Kidney glomerular epithelial cell (primary cell): ENCODE results near the gene SRGAP3.
A peak's percentile ranks its signal among the peaks of the same experiment; 100 is the strongest.

Experiments
- DNase-seq: peaks from one replicate; lab custom pipeline; 2025; lab: John Stamatoyannopoulos, UW

Gene SRGAP3

GRCh38 chr3:9172851-9173321 lies 76.6 kb downstream of the SRGAP3 start:
- no peak for DNase-seq

GRCh38 chr3:9170851-9171160 lies 78.6 kb downstream of the SRGAP3 start:
- DNase-seq: no peak

GRCh38 chr3:9169956-9170850 lies 79.2 kb downstream of the SRGAP3 start:
- DNase-seq: no peak

- DNase-seq: no peak
These were observed 80.1 kb downstream of the SRGAP3 start for GRCh38 chr3:9169326-9169725.

GRCh38 chr3:9168241-9168741 lies 81.2 kb downstream of the SRGAP3 start:
- DNase-seq: no peak

- no peak for DNase-seq
These were observed 82.2 kb downstream of the SRGAP3 start for GRCh38 chr3:9167222-9167621.

- no peak for DNase-seq
These were observed 84.0 kb downstream of the SRGAP3 start for GRCh38 chr3:9165421-9165820.

- DNase-seq: no peak
These were observed 86.2 kb downstream of the SRGAP3 start for GRCh38 chr3:9163289-9163688.

GRCh38 chr3:9161811-9162210 lies 87.6 kb downstream of the SRGAP3 start:
- no peak for DNase-seq

- no peak for DNase-seq
These were observed 88.1 kb downstream of the SRGAP3 start for GRCh38 chr3:9161298-9161697.

GRCh38 chr3:9158865-9159630 lies 90.4 kb downstream of the SRGAP3 start:
- DNase-seq: no peak

GRCh38 chr3:9157651-9158362 lies 91.6 kb downstream of the SRGAP3 start:
- DNase-seq: no peak

- DNase-seq: no peak
These were observed 92.8 kb downstream of the SRGAP3 start for GRCh38 chr3:9156604-9157003.

- DNase-seq: no peak
These were observed 94.4 kb downstream of the SRGAP3 start for GRCh38 chr3:9155028-9155427.

GRCh38 chr3:9153904-9154619 lies 95.4 kb downstream of the SRGAP3 start:
- no peak for DNase-seq

GRCh38 chr3:9151240-9151639 lies 98.2 kb downstream of the SRGAP3 start:
- no peak for DNase-seq

GRCh38 chr3:9149566-9149965 lies 99.9 kb downstream of the SRGAP3 start:
- no peak for DNase-seq

GRCh38 chr3:9147896-9148266 lies 101.6 kb downstream of the SRGAP3 start:
- no peak for DNase-seq

- peak; percentile 94 for DNase-seq
These were observed 102.1 kb downstream of the SRGAP3 start for GRCh38 chr3:9147215-9147895.

- DNase-seq: no peak
These were observed 102.9 kb downstream of the SRGAP3 start for GRCh38 chr3:9146367-9147071.

- no peak for DNase-seq
These were observed 106.3 kb downstream of the SRGAP3 start for GRCh38 chr3:9143184-9143583.
